ENCODE results near the gene SOS2.
"Not testable (repeated sequence)": the region's sequence is repeated elsewhere in the genome, so short reads cannot be mapped to it uniquely, and the experiment has no call there.

Gene SOS2

DNA sequence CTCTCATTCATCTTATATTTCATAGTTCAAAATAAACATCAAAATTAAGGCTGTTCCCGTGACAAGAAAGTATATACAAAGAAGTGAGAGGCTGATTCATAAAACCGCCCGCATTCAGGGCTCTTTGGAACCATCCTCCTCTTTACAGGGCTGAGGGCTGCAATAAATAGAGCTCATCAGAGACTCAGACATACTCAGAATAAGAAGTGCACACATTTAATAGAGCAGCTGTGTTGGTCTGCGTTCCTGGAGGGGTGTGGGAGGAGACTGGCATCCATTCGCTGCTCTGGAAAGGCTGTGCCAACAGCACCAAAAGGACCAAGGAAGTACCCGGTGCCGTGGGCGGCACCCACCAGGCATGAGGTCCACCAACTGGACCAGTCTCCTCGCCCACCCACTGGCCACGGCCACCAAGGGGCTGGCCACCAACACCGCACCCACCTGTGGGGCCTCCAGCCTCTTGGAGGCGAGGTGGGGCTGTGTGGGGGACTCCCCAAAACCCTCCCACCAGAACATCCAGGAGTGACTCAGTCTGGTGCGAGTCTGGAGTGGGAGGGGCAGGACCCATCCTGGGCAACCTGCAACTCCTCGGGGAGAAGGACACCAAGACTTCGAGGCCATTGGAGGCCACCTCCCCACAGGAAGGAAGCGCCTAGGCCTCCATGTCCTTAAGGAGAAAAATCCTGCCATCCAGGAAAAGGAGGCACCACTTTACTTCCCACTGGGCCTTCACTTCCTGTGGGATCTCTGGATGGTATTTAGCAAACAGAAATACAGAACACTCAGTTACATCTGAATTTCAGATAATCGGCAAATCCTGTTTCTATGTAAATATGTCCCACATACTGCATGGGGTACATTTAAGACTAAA lies 147.7 kb downstream of the SOS2 start:
- DNase-seq: peak; percentile 69

DNA sequence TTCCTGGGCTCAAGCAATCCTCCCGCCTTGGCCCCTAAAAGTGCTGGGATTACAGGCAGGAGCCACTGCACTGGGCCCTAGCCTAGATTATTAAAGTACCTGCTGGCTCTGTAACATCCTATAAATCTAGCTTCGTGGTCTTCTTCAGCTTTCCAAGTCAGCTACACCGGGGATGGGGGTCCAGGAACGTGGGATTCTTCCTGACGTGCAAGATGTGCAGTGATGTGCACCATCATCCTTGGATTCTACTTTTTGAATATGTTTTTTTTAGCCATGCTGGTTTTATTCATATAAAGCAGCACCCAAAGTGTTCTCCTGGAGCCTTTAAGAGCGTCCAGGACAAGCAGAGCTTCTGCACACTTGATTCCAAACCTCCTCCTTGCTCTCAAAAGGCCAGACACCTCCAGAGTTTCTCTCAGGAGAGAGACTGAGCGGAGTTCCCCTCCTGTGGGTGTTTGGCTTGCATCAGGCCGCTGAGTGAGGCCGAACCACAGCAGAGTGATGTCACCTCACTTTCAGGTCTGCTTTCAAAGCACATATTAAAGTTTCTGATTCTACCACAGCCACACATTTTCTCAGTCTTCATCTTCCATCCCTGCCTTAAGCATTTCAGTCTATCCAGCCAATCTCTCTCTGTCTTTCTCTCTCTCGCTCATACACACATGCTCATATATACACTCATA lies 148.5 kb downstream of the SOS2 start:
- peak; percentile 88 for DNase-seq

GRCh38 chr14:50082308-50082742 lies 149.1 kb downstream of the SOS2 start:
- DNase-seq: peak; percentile 64

GRCh38 chr14:50079103-50079502 lies 152.3 kb downstream of the SOS2 start:
- DNase-seq: not testable (repeated sequence)

GRCh38 chr14:50073663-50074062 lies 157.7 kb downstream of the SOS2 start:
- DNase-seq: not testable (repeated sequence)

GRCh38 chr14:50072395-50072794 lies 159.0 kb downstream of the SOS2 start:
- DNase-seq: no peak

DNA sequence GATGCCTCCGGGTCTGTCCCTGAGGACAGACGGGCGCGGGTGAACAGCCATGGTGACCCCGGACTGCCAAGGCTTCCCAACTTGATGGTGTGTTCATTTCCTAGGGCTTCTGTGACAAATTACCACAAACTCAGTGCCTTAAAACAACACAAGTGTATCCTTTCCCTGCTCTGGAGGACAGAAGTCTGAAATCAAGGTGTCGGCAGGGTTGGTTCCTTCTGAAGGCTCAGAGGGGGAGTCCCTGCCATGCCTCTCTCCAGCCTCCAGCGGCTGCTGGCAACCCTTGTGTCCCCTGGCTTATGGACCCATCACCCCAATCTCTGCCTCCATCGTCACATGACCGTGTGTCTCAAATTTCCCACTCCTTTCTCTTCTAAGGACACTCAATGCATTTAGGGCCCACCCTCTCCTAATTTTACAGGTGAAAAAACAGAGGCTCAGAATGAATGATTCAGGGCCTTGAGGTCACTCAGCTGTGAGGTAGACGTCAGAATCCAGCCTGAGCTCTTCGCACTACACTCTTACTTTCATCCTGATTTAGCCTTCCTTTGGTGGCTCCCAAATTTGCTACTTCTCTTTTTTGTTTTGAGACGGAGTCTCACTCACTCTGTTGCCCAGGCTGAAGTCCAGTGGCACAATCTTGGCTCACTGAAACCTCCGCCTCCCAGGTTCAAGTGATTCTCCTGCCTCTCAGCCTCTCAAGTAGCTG lies 160.4 kb downstream of the SOS2 start:
- DNase-seq: no peak

- DNase-seq: peak; percentile 13
Measured at GRCh38 chr14:50070230-50070629, 161.1 kb downstream of the SOS2 start.

GRCh38 chr14:50069325-50069724 lies 162.1 kb downstream of the SOS2 start:
- DNase-seq: no peak

GRCh38 chr14:50068496-50068895 lies 162.9 kb downstream of the SOS2 start:
- DNase-seq: no peak

DNA sequence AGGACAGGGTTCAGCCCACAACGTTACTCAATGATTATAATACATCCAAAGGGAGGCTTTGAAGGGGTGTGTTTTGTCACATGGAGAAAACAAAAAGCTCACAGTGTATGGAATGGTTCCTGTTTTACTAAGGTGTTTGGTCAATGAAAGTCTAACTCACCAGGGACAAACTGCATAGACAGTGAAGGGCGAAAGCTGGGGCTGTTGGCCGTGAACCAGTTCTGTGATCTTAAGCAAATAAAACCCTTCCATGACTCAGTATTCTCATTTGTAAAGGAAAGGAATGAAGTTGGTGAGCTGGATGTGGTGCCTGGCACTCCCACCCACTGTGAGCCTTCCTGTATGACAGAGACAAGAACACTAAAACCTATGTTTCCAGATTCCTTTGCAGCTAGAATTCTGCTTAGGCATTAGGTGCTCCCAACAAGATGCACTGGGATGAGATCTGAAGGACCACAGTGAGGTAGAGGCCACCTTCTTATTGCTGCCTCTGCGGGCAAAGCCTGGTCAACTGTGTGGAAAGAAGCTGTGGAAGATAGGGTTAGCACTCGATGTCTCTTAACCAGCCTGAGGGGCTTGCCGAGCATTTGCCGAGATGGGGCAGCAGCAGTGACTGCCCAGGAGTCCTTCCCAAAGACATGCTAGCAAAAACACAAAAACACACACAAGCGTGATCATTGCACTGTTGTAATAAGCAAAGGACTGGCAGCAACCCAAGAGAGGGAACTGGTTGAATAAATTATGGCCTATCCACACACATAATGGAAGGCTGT lies 163.5 kb downstream of the SOS2 start:
- DNase-seq: no peak

Data from stimulated activated naive CD4-positive, alpha-beta T cell treated with Interleukin-2 at 50 U/mL for 16 hours (primary cell).